Endothelial cell of umbilical vein (primary cell): Measurements from ENCODE around the gene PRKAR1A. TPM values are rescaled to one million over a fixed set of nuclear protein-coding genes. Genes with fewer than 3 reads are reported as not detected.

ENCODE experiments used
- BruUV-seq: library from RNA; stranded (reverse); fragments of 400-500 nt; replicated peaks from 2 replicates; lab custom pipeline; 2021; lab: Mats Ljungman, UMichigan
- CTCF ChIA-PET: fragments of 300-600, 350-600 bp; sonication (Branson Sonifier 250); formaldehyde crosslinking; loops from one replicate; lab custom pipeline; 2021; ENCODE audit warnings: antibody characterized with exemption, inconsistent platforms; lab: Charles Lee
- POLR2A ChIA-PET: fragments of 300-600, 350-600 bp; sonication (Branson Sonifier 250); formaldehyde crosslinking; loops from one replicate; lab custom pipeline; 2021; ENCODE audit warnings: antibody characterized with exemption, inconsistent platforms; lab: Charles Lee
- DNase-seq: peaks from one replicate; pipeline ENCODE4 v3.0.0-alpha.2; 2011; ENCODE audit warnings: low read depth, low spot score
- FAIRE-seq: peaks from 2 replicates; lab custom pipeline; 2011; peaks lifted over from hg19 to GRCh38; lab: Jason Lieb, UNC
- H2AFZ ChIP-seq: 2 replicates; pipeline ENCODE4 v1.6.0; 2012; ENCODE audit warnings: low read depth, low read length, control low read depth, inconsistent platforms
- H3K27ac ChIP-seq: 2 replicates; pipeline ENCODE4 v1.5.1; 2011; ENCODE audit warnings: low read depth, mild to moderate bottlenecking, control low read depth, low read length, moderate library complexity; ENCODE audit not compliant: insufficient read depth
- H3K27me3 ChIP-seq, 2 experiments: 2 replicates each; pipeline versions ENCODE4 v1.6.0 to v1.6.1; 2011; ENCODE audit warnings: low read length in 2 of 2, mixed read lengths in 1 of 2; ENCODE audit not compliant: control insufficient read depth in 2 of 2, insufficient read depth in 2 of 2
- H3K36me3 ChIP-seq, 2 experiments: 2 replicates in 1 of 2; 3 replicates in 1 of 2; pipeline ENCODE4 v1.5.1; 2011; ENCODE audit warnings: low read length in 2 of 2, mild to moderate bottlenecking in 1 of 2, moderate library complexity in 1 of 2; ENCODE audit not compliant: control insufficient read depth in 2 of 2, insufficient read depth in 2 of 2; ENCODE audit errors: extremely low read depth in 1 of 2
- H3K4me1 ChIP-seq: 3 replicates; pipeline ENCODE4 v1.5.1; 2011; ENCODE audit warnings: mild to moderate bottlenecking, low read length; ENCODE audit not compliant: control insufficient read depth, insufficient read depth; ENCODE audit errors: extremely low read depth
- H3K4me2 ChIP-seq: 2 replicates; pipeline ENCODE4 v1.6.1; 2011; ENCODE audit warnings: low read length, control low read depth, mixed read lengths; ENCODE audit not compliant: insufficient read depth
- H3K4me3 ChIP-seq, 3 experiments: fragments of 200-600 bp in 1 of 3; sonication (generic), shearing (Covaris generic) in 1 of 3; replicated peaks in 1 of 3; 2 replicates each; pipeline ENCODE4 v1.5.1; 2011 to 2016; ENCODE audit warnings: control low read depth in 3 of 3, low read length in 3 of 3, mild to moderate bottlenecking in 2 of 3, inconsistent platforms in 1 of 3, low read depth in 1 of 3, moderate library complexity in 1 of 3; ENCODE audit not compliant: insufficient read depth in 1 of 3
- H3K79me2 ChIP-seq: 2 replicates; pipeline ENCODE4 v1.6.0; 2012; ENCODE audit warnings: low read length, inconsistent platforms; ENCODE audit not compliant: control insufficient read depth, insufficient read depth
- H3K9ac ChIP-seq: replicated peaks from 2 replicates; pipeline ENCODE3; 2011; ENCODE audit warnings: low read length, control low read depth; ENCODE audit not compliant: insufficient read depth; ENCODE audit errors: extremely low read depth
- H3K9me1 ChIP-seq: replicated peaks from 3 replicates; pipeline ENCODE4 v1.6.0; 2011; ENCODE audit warnings: mild to moderate bottlenecking, low read length; ENCODE audit not compliant: control insufficient read depth, insufficient read depth; ENCODE audit errors: extremely low read depth
- H3K9me3 ChIP-seq: replicated peaks from 2 replicates; pipeline ENCODE4 v1.5.1; 2012; ENCODE audit warnings: low read length, inconsistent platforms; ENCODE audit not compliant: control insufficient read depth, insufficient read depth
- H4K20me1 ChIP-seq: replicated peaks from 2 replicates; pipeline ENCODE3; 2011; ENCODE audit warnings: mild to moderate bottlenecking, low read length; ENCODE audit not compliant: control insufficient read depth, insufficient read depth; ENCODE audit errors: extremely low read depth
- CTCF ChIP-seq, 2 donors: IDR thresholded peaks; 1 replicate in 1 of 2; 2 replicates in 1 of 2; pipeline ENCODE4 v1.5.1; 2011; ENCODE audit warnings: low read length in 2 of 2, mild to moderate bottlenecking in 2 of 2, moderate library complexity in 2 of 2, control low read depth in 1 of 2, inconsistent platforms in 1 of 2, low read depth in 1 of 2; ENCODE audit not compliant: insufficient read depth in 1 of 2; ENCODE audit errors: extremely low read depth in 1 of 2
- EZH2 ChIP-seq: IDR thresholded peaks from 2 replicates; pipeline ENCODE4 v1.6.1; 2012; ENCODE audit warnings: borderline replicate concordance, low read depth, mild to moderate bottlenecking, moderate library complexity, low read length, inconsistent platforms; ENCODE audit not compliant: severe bottlenecking
- FOS ChIP-seq: IDR thresholded peaks from 2 replicates; pipeline ENCODE4 v1.6.1; 2011; ENCODE audit warnings: mild to moderate bottlenecking, low read length, moderate library complexity, borderline replicate concordance; ENCODE audit not compliant: insufficient read depth
- GATA2 ChIP-seq: IDR thresholded peaks from 2 replicates; pipeline ENCODE4 v1.7.0; 2011; ENCODE audit warnings: low read depth, mild to moderate bottlenecking, moderate library complexity, mixed read lengths, low read length; ENCODE audit not compliant: insufficient read length, insufficient read depth
- JUN ChIP-seq: IDR thresholded peaks from 2 replicates; pipeline ENCODE4 v1.6.1; 2011; ENCODE audit warnings: borderline replicate concordance, low read depth; ENCODE audit not compliant: insufficient read length, insufficient read depth
- MAX ChIP-seq: IDR thresholded peaks from 2 replicates; pipeline ENCODE4 v1.6.1; 2011; ENCODE audit not compliant: insufficient read depth, insufficient read length
- MYC ChIP-seq: IDR thresholded peaks from one replicate; pipeline ENCODE4 v1.6.1; 2011; ENCODE audit warnings: mild to moderate bottlenecking, low read depth, low read length
- POLR2A ChIP-seq: IDR thresholded peaks from 2 replicates; pipeline ENCODE4 v1.6.1; 2012; ENCODE audit warnings: low read depth, mild to moderate bottlenecking, control low read depth, low read length
- POLR2AphosphoS5 ChIP-seq: IDR thresholded peaks from 2 replicates; pipeline ENCODE4 v1.6.1; 2012; ENCODE audit warnings: low read depth, mild to moderate bottlenecking, control low read depth, low read length, moderate library complexity; ENCODE audit not compliant: insufficient read depth
- dilution Hi-C: fragments of 300-500 bp; cut with MboI; formaldehyde crosslinking; loops from one replicate; pipeline ENCODE4 v1.15.0; 2019; ENCODE audit warnings: low sequenced_read_pairs; ENCODE audit not compliant: extremely low pct_ligation_motif_present
- intact Hi-C: fragments of 100-400 bp; cut with micrococcal nuclease; formaldehyde crosslinking; loops from one replicate; pipeline ENCODE4 v1.10.0; 2022
- polyA plus RNA-seq, 4 experiments: library from polyadenylated mRNA; depleted of rRNA in 3 of 4; stranded (reverse) in 3 of 4; unstranded in 1 of 4; fragments of >200 nt; gene quantifications; 2 replicates each; pipeline versions ENCODE4 v1.2.1 to v1.2.3, GENCODE V29; 2011 to 2012; ENCODE audit warnings: missing spikeins in 1 of 4
- total RNA-seq: library from RNA; stranded (reverse); gene quantifications from 2 replicates; pipeline ENCODE4 v1.2.3, GENCODE V29; 2021

The PRKAR1A gene
- total and polyA plus RNA-seq, 2 donors (not counting 3 experiments of a cell fraction or from before 2014, with no cell fraction given), result 92.0 to 257 TPM

- CTCF ChIA-PET, result interaction anchor here (0.7 kb wide), 1 partner anchor 38 kb away, joined by 3 read pairs; no protein-coding TSS in a partner anchor
- H3K9ac ChIP-seq, result peak overlapping the region; percentile 97
- POLR2A ChIA-PET, result no interaction called here
- H3K9me3 ChIP-seq, result no peaks in the 10 kb centered on the region
- FAIRE-seq (no peak), DNase-seq (peak; percentile 60)
- H3K4me1 ChIP-seq, result peaks cover 18% of the 10 kb centered on the region
- intact Hi-C loops (loop anchor here (5.0 kb wide), 1 partner anchor 256 kb away; no protein-coding TSS in a partner anchor), dilution Hi-C loops (no loop called here)
- H4K20me1 ChIP-seq, result peaks cover 3% of the 10 kb centered on the region
- peak overlapping the region; percentile 86 for H3K27ac ChIP-seq
- H3K4me2 ChIP-seq, result peak overlapping the region; percentile 98
- peaks cover 52% of the 10 kb centered on the region for H3K79me2 ChIP-seq
- TF ChIP-seq FOS (no peak), CTCF (IDR thresholded peaks at IDR 0.05; ENCODE audit: extremely low read depth in 1 of 2, insufficient read depth in 1 of 2, low read depth in 1 of 2, low read length in 2 of 2) (no peak), MAX (no peak)
- BruUV-seq, result TSS peak; percentile 57
- no peaks in the 10 kb centered on the region for H3K9me1 ChIP-seq
- H3K36me3 ChIP-seq, result peaks cover 5 to 7% of the 10 kb centered on the region in 2 experiments
- H3K4me3 ChIP-seq, result peak overlapping the region; percentile 61 to 84 (median 83)
- H3K27me3 ChIP-seq, result no peaks in the 10 kb centered on the region
- H2AFZ ChIP-seq, result peak overlapping the region; percentile 7
Observed at GRCh38 chr17:68512960-68513474, 787 bp downstream of the PRKAR1A start.

DNA sequence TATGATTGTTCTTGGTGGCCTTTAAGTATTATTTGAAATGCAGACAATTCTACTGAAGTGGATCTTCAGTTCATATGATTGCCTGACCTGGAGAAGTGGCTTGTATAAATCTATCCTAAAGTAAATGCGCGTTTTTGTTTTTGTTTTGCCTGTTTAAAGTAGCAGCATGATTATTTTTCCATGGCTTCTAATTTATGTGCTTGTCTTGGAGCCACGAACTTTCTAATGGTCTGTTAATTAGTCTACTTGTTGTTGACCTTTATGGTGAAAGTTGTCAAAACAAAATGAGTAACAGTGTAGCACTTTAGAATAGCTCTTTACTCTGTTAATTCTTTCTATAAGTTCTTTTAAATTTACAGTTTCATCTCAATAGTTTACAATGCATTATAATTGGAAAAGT, 1.7 kb downstream of the PRKAR1A start:
- FAIRE-seq, result no peak
- H4K20me1 ChIP-seq, result peaks cover 3% of the 10 kb centered on the region
- peaks cover 18% of the 10 kb centered on the region for H3K4me1 ChIP-seq
- ChIA-PET POLR2A (no interaction called here), CTCF (no interaction called here)
- no peak overlapping the region for H2AFZ ChIP-seq
- H3K36me3 ChIP-seq, result peaks cover 5 to 14% of the 10 kb centered on the region in 2 experiments
- no peaks in the 10 kb centered on the region for H3K27me3 ChIP-seq
- H3K9me1 ChIP-seq, result no peaks in the 10 kb centered on the region
- H3K4me2 ChIP-seq, result peak overlapping the region; percentile 98
- dilution Hi-C loops (no loop called here), intact Hi-C loops (loop anchor here (5.0 kb wide), 1 partner anchor 257 kb away; no protein-coding TSS in a partner anchor)
- peak; percentile 36 for DNase-seq
- BruUV-seq, result no TSS peak
- TF ChIP-seq MYC, result no peak
- TF ChIP-seq POLR2A, result no peak
- TF ChIP-seq CTCF (IDR thresholded peaks at IDR 0.05; ENCODE audit: extremely low read depth in 1 of 2, insufficient read depth in 1 of 2, low read depth in 1 of 2, low read length in 2 of 2), result no peak
- TF ChIP-seq FOS, result no peak
- TF ChIP-seq POLR2AphosphoS5, result no peak
- no peak for TF ChIP-seq MAX
- no peak for TF ChIP-seq JUN
- TF ChIP-seq EZH2, result no peak
- TF ChIP-seq GATA2, result no peak
- H3K79me2 ChIP-seq, result peaks cover 59% of the 10 kb centered on the region
- peak overlapping the region; percentile 61 to 84 (median 83) for H3K4me3 ChIP-seq
- H3K9ac ChIP-seq, result peak overlapping the region; percentile 97
- H3K9me3 ChIP-seq, result no peaks in the 10 kb centered on the region
- peak overlapping the region; percentile 86 for H3K27ac ChIP-seq
